Caco-2 (cell line): Measurements from ENCODE around the gene CAMKMT. TPM values are rescaled to one million over a fixed set of nuclear protein-coding genes. Genes with fewer than 3 reads are reported as not detected.

Experiments
- BruUV-seq: library from RNA; stranded (reverse); fragments of 400-500 nt; replicated peaks from 2 replicates; lab custom pipeline; 2021; lab: Mats Ljungman, UMichigan
- CTCF ChIA-PET: fragments of 300-600 bp; sonication (Branson Sonifier 250); formaldehyde crosslinking; loops from one replicate; lab custom pipeline; 2022; ENCODE audit warnings: antibody characterized with exemption; lab: Charles Lee
- POLR2A ChIA-PET: fragments of 300-600 bp; sonication (Branson Sonifier 250); formaldehyde crosslinking; loops from one replicate; lab custom pipeline; 2022; ENCODE audit warnings: antibody characterized with exemption; lab: Charles Lee
- DNase-seq, 2 experiments: peaks; one replicate each; pipeline versions ENCODE4 v3.0.0 to v3.0.0-alpha.2; 2020 to 2022
- H3K27me3 ChIP-seq: replicated peaks from 2 replicates; pipeline ENCODE4 v1.6.0; 2011; ENCODE audit warnings: low read length; ENCODE audit not compliant: control insufficient read depth, insufficient read depth
- H3K36me3 ChIP-seq: 2 replicates; pipeline ENCODE4 v1.5.1; 2011; ENCODE audit warnings: low read length; ENCODE audit not compliant: control insufficient read depth, insufficient read depth
- H3K4me1 ChIP-seq: fragments of 250-450 bp; sonication (Bioruptor Pico); 2 replicates; pipeline ENCODE4 v1.5.1; 2020; ENCODE audit warnings: mild to moderate bottlenecking
- H3K4me3 ChIP-seq: 2 replicates; pipeline ENCODE4 v1.5.1; 2011; ENCODE audit warnings: low read depth, mild to moderate bottlenecking, control low read depth, low read length
- H3K9me3 ChIP-seq: fragments of 250-450 bp; sonication (Bioruptor Pico); 2 replicates; pipeline ENCODE4 v1.5.1; 2020; ENCODE audit warnings: mild to moderate bottlenecking, moderate library complexity
- H3K27ac Mint-ChIP-seq: one replicate; pipeline ENCODE4 v1.8.0; 2022; ENCODE audit warnings: mixed read lengths; ENCODE audit not compliant: unreplicated experiment
- H3K27me3 Mint-ChIP-seq: one replicate; pipeline ENCODE4 v1.8.0; 2022; ENCODE audit warnings: mixed read lengths; ENCODE audit not compliant: insufficient read depth, unreplicated experiment
- H3K36me3 Mint-ChIP-seq: one replicate; pipeline ENCODE4 v1.8.0; 2022; ENCODE audit warnings: mild to moderate bottlenecking, mixed read lengths; ENCODE audit not compliant: insufficient read depth, unreplicated experiment
- H3K4me1 Mint-ChIP-seq: one replicate; pipeline ENCODE4 v1.8.0; 2022; ENCODE audit warnings: low read depth, mixed read lengths; ENCODE audit not compliant: unreplicated experiment
- H3K4me3 Mint-ChIP-seq: one replicate; pipeline ENCODE4 v1.8.0; 2022; ENCODE audit warnings: mild to moderate bottlenecking, moderate library complexity, mixed read lengths; ENCODE audit not compliant: unreplicated experiment
- H3K9me3 Mint-ChIP-seq: one replicate; pipeline ENCODE4 v1.8.0; 2022; ENCODE audit warnings: mixed read lengths; ENCODE audit not compliant: unreplicated experiment
- CTCF ChIP-seq, 2 experiments: fragments of 200-600 bp in 1 of 2; IDR thresholded peaks; 1 replicate in 1 of 2; 2 replicates in 1 of 2; pipeline versions ENCODE4 v1.5.1 to v1.8.0; 2011 to 2022; ENCODE audit warnings: antibody characterized with exemption in 1 of 2, control low read depth in 1 of 2, inconsistent platforms in 1 of 2, low read depth in 1 of 2, low read length in 1 of 2, mild to moderate bottlenecking in 1 of 2, moderate library complexity in 1 of 2; ENCODE audit not compliant: insufficient read depth in 1 of 2, severe bottlenecking in 1 of 2, unreplicated experiment in 1 of 2
- intact Hi-C: fragments of 100-400 bp; cut with micrococcal nuclease; formaldehyde crosslinking; loops from one replicate; pipeline ENCODE4 v1.10.0; 2022; ENCODE audit not compliant: unreplicated experiment
- total RNA-seq: library from RNA; stranded (reverse); gene quantifications from 2 replicates; pipeline ENCODE4 v1.2.3, GENCODE V29; 2022

The CAMKMT gene
- total RNA-seq, 1 experiment from 2014 or later = 25.2 TPM

- Histone ChIP-seq H3K4me3 (no peak overlapping the region), H3K4me1 (no peaks in the 10 kb centered on the region), H3K27me3 (no peaks in the 10 kb centered on the region), H3K36me3 (no peaks in the 10 kb centered on the region), H3K9me3 (no peaks in the 10 kb centered on the region)
- Mint-ChIP-seq H3K27ac (no peak overlapping the region), H3K4me3 (no peak overlapping the region), H3K9me3 (no peaks in the 10 kb centered on the region), H3K36me3 (no peaks in the 10 kb centered on the region), H3K27me3 (no peaks in the 10 kb centered on the region), H3K4me1 (peaks cover 13% of the 10 kb centered on the region)
- CTCF ChIA-PET = no interaction called here
- POLR2A ChIA-PET = no interaction called here
- BruUV-seq = no TSS peak
- intact Hi-C loops = no loop called here
- TF ChIP-seq CTCF (IDR thresholded peaks at IDR 0.05; ENCODE audit: insufficient read depth in 1 of 2, low read depth in 1 of 2, low read length in 1 of 2, severe bottlenecking in 1 of 2, unreplicated experiment in 1 of 2) = no peak
- DNase-seq = no peak
Observed at GRCh38 chr2:44682459-44682858, 320.7 kb downstream of the CAMKMT start.

- BruUV-seq = no TSS peak
- Histone ChIP-seq H3K27me3 (no peaks in the 10 kb centered on the region), H3K36me3 (no peaks in the 10 kb centered on the region), H3K4me1 (no peaks in the 10 kb centered on the region), H3K4me3 (no peak overlapping the region), H3K9me3 (no peaks in the 10 kb centered on the region)
- ChIA-PET CTCF (no interaction called here), POLR2A (no interaction called here)
- intact Hi-C loops = no loop called here
- H3K36me3 Mint-ChIP-seq = no peaks in the 10 kb centered on the region
- no peak overlapping the region for H3K27ac Mint-ChIP-seq
- H3K9me3 Mint-ChIP-seq = no peaks in the 10 kb centered on the region
- no peaks in the 10 kb centered on the region for H3K27me3 Mint-ChIP-seq
- peaks cover 13% of the 10 kb centered on the region for H3K4me1 Mint-ChIP-seq
- no peak for TF ChIP-seq CTCF (IDR thresholded peaks at IDR 0.05; ENCODE audit: insufficient read depth in 1 of 2, low read depth in 1 of 2, low read length in 1 of 2, severe bottlenecking in 1 of 2, unreplicated experiment in 1 of 2)
- no peak overlapping the region for H3K4me3 Mint-ChIP-seq
- DNase-seq = no peak
Observed at GRCh38 chr2:44684559-44684958, 322.8 kb downstream of the CAMKMT start.

GRCh38 chr2:44686561-44686960 is 324.8 kb downstream of the CAMKMT start:
- ChIA-PET POLR2A (no interaction called here), CTCF (no interaction called here)
- BruUV-seq = no TSS peak
- Mint-ChIP-seq H3K4me1 (peaks cover 13% of the 10 kb centered on the region), H3K4me3 (no peak overlapping the region), H3K36me3 (no peaks in the 10 kb centered on the region), H3K27ac (no peak overlapping the region), H3K27me3 (no peaks in the 10 kb centered on the region), H3K9me3 (no peaks in the 10 kb centered on the region)
- no peaks in the 10 kb centered on the region for H3K27me3 ChIP-seq
- TF ChIP-seq CTCF (IDR thresholded peaks at IDR 0.05; ENCODE audit: insufficient read depth in 1 of 2, low read depth in 1 of 2, low read length in 1 of 2, severe bottlenecking in 1 of 2, unreplicated experiment in 1 of 2) = no peak
- no peak for DNase-seq
- no peaks in the 10 kb centered on the region for H3K36me3 ChIP-seq
- H3K9me3 ChIP-seq = no peaks in the 10 kb centered on the region
- H3K4me1 ChIP-seq = no peaks in the 10 kb centered on the region
- no peak overlapping the region for H3K4me3 ChIP-seq
- intact Hi-C loops = no loop called here
